ENCODE data around the gene ARL8A. TPM values are rescaled to one million over a fixed set of nuclear protein-coding genes. Genes with fewer than 3 reads are reported as not detected.

Gene ARL8A
- total and polyA plus RNA-seq, 10 donors, result 16.2 to 104 (median 47.6) TPM

DNA sequence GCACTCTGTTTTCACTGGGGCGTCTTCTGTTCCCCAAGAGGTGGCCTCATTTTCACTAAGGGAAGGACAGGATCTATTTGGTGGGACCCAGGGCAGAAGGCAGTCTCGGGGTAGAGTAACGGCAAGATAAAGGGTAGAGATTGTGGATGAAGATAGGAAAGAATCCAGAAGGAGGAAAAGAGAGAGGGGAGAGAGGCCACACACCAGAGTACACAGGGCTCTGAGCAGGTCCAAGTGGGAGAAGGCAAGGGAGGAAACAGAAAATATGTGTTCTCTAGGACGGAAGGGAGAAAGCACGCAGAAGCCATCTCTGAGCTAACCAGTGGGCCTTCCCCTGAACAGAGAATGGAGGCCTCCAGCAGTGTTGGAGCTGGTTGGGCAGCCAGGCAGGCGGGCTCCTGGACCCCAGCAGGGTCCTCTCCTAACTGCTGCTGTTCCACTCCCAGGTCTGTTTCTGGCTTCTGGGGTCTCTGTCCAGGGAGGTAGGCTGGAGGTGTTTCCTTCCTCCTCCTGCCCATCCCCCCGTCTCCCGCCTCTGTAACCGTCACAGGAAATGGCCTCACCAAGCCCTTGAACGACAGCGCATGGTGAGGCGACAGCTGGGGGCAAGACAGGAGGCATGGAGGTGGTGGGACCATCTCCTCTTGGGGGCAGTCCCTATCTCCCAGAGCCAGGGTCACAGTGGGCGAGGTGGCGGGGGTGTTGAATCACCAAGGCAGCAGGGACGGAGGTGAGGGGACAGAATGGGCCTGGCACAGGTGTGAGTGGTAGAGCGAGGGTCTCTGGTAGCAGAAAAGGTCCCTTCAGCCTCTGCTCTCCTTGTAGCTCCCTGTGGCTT is 15.2 kb upstream of the ARL8A start:
- peak overlapping the region; percentile 41 to 71 (median 49) for H3K4me3 ChIP-seq

DNA sequence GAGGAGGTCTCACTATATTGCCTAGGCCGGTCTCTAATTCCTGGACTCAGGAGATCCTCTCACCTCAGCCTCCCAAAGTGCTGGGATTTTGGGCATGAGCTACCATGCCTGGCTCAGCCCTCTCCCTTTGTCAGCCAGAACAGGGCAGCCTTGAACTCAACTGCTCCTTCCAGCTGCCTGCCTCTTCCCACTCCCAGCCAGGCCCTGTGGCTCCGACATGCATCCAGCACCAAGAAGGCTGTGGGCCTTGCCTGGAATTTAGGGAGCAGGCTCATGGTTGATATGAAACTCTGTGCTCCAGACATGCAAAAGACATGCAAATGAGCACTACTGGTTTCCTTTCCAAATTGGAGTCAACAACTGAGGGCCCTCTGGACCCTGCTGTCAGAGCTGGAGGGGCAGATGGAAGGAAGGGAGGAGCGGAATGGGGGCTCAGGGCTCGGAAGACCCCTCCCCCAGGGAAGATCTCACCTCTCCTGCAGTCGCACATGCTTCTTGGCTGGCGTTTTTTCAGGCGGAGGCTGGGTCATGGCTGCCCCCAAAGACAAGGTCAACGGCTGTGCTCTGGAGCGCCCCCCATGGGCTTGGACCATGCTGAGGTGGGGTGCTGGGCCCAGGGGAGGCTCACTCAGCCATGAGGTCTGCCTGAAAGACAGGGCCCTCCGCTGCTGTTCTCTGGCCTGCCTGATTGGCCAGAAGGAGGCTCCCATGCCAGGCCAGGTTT is 14.4 kb upstream of the ARL8A start:
- no peaks in the 10 kb centered on the region for H3K27me3 ChIP-seq (replicated peaks in 1 of 7)
- intact Hi-C loops (cut with DNase I; ENCODE audit: low total_unique reads), result no loop called here
- H3K27ac ChIP-seq, result peak overlapping the region; percentile 84 to 96 (median 92)
- no peak for TF ChIP-seq POLR2A (IDR thresholded peaks at IDR 0.05)
- no peak for TF ChIP-seq POLR2AphosphoS5 (IDR thresholded peaks at IDR 0.05)
- TF ChIP-seq, protein P1, sequence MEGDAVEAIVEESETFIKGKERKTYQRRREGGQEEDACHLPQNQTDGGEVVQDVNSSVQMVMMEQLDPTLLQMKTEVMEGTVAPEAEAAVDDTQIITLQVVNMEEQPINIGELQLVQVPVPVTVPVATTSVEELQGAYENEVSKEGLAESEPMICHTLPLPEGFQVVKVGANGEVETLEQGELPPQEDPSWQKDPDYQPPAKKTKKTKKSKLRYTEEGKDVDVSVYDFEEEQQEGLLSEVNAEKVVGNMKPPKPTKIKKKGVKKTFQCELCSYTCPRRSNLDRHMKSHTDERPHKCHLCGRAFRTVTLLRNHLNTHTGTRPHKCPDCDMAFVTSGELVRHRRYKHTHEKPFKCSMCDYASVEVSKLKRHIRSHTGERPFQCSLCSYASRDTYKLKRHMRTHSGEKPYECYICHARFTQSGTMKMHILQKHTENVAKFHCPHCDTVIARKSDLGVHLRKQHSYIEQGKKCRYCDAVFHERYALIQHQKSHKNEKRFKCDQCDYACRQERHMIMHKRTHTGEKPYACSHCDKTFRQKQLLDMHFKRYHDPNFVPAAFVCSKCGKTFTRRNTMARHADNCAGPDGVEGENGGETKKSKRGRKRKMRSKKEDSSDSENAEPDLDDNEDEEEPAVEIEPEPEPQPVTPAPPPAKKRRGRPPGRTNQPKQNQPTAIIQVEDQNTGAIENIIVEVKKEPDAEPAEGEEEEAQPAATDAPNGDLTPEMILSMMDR (IDR thresholded peaks at IDR 0.05 in 8 of 11, conservative IDR thresholded peaks at IDR 0.05 in 3 of 11), result no peak
- no peak for DNase-seq
- WGBS, 5 donors, result 49 to 69% (median 56%) methylated on average over 7 to 10 of the region's 10 CpGs
- H3K36me3 ChIP-seq, result peaks cover 0 to 42% (median 15%) of the 10 kb centered on the region in 6 donors
- no peaks in the 10 kb centered on the region for H3K9me3 ChIP-seq
- H3K4me3 ChIP-seq, result peak overlapping the region; percentile 41 to 71 (median 49)
- peaks cover 51 to 100% (median 96%) of the 10 kb centered on the region in 6 donors for H3K4me1 ChIP-seq

More for the DNA sequence above, 15.2 kb upstream of the ARL8A start:
- Histone ChIP-seq H3K36me3 (peaks cover 0 to 34% (median 15%) of the 10 kb centered on the region in 6 donors), H3K27me3 (replicated peaks in 1 of 7) (no peaks in the 10 kb centered on the region), H3K27ac (peak overlapping the region; percentile 84 to 96 (median 92)), H3K9me3 (no peaks in the 10 kb centered on the region), H3K4me1 (peaks cover 57 to 100% (median 99%) of the 10 kb centered on the region in 6 donors)
- DNase-seq, result peak; percentile 90
- TF ChIP-seq POLR2AphosphoS5 (IDR thresholded peaks at IDR 0.05) (peak in 2 of 3 donors; percentile 6 to 49), POLR2A (IDR thresholded peaks at IDR 0.05) (no peak)
- TF ChIP-seq, protein P1 (IDR thresholded peaks at IDR 0.05 in 8 of 11, conservative IDR thresholded peaks at IDR 0.05 in 3 of 11), result no peak
- intact Hi-C loops (cut with DNase I; ENCODE audit: low total_unique reads), result no loop called here
- WGBS, 5 donors, result 19 to 29% (median 24%) methylated on average over 16 of the region's 16 CpGs

GRCh38 chr1:202157945-202158344 is 13.4 kb upstream of the ARL8A start:
- Histone ChIP-seq H3K27me3 (replicated peaks in 1 of 7) (no peaks in the 10 kb centered on the region), H3K36me3 (peaks cover 0 to 52% (median 24%) of the 10 kb centered on the region in 6 donors), H3K4me1 (peaks cover 41 to 92% (median 86%) of the 10 kb centered on the region in 6 donors), H3K9me3 (no peaks in the 10 kb centered on the region), H3K4me3 (peak overlapping the region in 1 of 8 donors; percentile 7), H3K27ac (peak overlapping the region in 4 of 8 donors; percentile 20 to 96 (median 96))
- no peak for DNase-seq
- TF ChIP-seq POLR2AphosphoS5 (IDR thresholded peaks at IDR 0.05), result no peak
- TF ChIP-seq POLR2A (IDR thresholded peaks at IDR 0.05), result no peak
- TF ChIP-seq, protein P1 (IDR thresholded peaks at IDR 0.05 in 8 of 11, conservative IDR thresholded peaks at IDR 0.05 in 3 of 11), result no peak
- 82 to 86% (median 84%) methylated on average over 9 to 10 of the region's 10 CpGs for WGBS, 5 donors
- intact Hi-C loops (cut with DNase I; ENCODE audit: low total_unique reads), result no loop called here
